ENCODE results near the gene NPHS2. TPM values are rescaled to one million over a fixed set of nuclear protein-coding genes. Genes with fewer than 3 reads are reported as not detected.

Gene NPHS2
- total RNA-seq, 2 experiments from 2014 or later, result not detected

DNA sequence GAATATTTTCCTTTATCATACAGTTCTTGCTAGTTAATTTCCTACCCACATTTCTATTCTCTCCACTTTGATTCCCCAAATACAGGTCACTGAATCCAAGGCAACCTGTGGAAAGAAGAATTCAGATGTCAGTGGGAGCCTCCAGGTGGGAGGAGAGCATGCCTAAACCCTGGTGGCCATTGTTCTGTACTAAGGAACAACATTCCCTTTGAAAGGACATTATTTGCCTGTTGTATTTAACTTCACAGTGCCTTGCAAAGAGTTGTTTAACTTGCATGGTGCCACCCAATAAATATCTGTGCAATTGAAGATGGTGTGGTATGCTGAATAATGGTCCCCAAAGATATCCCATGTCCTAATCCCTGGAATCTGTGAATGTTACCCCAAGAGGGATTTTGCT is 21.3 kb downstream of the NPHS2 start:
- ChIA-PET CTCF (no interaction called here), POLR2A (no interaction called here)
- DNase-seq, result no peak
- TF ChIP-seq, protein P1, sequence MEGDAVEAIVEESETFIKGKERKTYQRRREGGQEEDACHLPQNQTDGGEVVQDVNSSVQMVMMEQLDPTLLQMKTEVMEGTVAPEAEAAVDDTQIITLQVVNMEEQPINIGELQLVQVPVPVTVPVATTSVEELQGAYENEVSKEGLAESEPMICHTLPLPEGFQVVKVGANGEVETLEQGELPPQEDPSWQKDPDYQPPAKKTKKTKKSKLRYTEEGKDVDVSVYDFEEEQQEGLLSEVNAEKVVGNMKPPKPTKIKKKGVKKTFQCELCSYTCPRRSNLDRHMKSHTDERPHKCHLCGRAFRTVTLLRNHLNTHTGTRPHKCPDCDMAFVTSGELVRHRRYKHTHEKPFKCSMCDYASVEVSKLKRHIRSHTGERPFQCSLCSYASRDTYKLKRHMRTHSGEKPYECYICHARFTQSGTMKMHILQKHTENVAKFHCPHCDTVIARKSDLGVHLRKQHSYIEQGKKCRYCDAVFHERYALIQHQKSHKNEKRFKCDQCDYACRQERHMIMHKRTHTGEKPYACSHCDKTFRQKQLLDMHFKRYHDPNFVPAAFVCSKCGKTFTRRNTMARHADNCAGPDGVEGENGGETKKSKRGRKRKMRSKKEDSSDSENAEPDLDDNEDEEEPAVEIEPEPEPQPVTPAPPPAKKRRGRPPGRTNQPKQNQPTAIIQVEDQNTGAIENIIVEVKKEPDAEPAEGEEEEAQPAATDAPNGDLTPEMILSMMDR (IDR thresholded peaks at IDR 0.05), result no peak
- Histone ChIP-seq H3K27ac (ENCODE audit: low read depth in 1 of 2, low read length in 2 of 2) (no peak overlapping the region), H3K36me3 (ENCODE audit: insufficient read depth, low read length) (no peaks in the 10 kb centered on the region), H3K4me1 (ENCODE audit: insufficient read depth, low read length) (no peaks in the 10 kb centered on the region), H3K9me3 (ENCODE audit: control insufficient read depth in 1 of 2, insufficient read depth in 1 of 2, low read length in 2 of 2) (no peaks in the 10 kb centered on the region), H3K27me3 (ENCODE audit: control insufficient read depth in 1 of 2, insufficient read depth in 2 of 2, low read length in 2 of 2) (no peaks in the 10 kb centered on the region), H3K4me3 (ENCODE audit: low read length) (no peak overlapping the region)
- H3K4me1 Mint-ChIP-seq (ENCODE audit: low read depth), result no peaks in the 10 kb centered on the region
- no peak overlapping the region for H3K4me3 Mint-ChIP-seq
- ATAC-seq (ENCODE audit: poor library complexity), result no peak
- intact Hi-C loops (cut with DNase I, micrococcal nuclease), result no loop called here
- H3K9me3 Mint-ChIP-seq, result no peaks in the 10 kb centered on the region
- H3K27me3 Mint-ChIP-seq, result peaks cover 5% of the 10 kb centered on the region
- no peak overlapping the region for H3K27ac Mint-ChIP-seq
- no peaks in the 10 kb centered on the region for H3K36me3 Mint-ChIP-seq (ENCODE audit: low read depth)

GRCh38 chr1:179550746-179551682 is 24.7 kb downstream of the NPHS2 start:
- intact Hi-C loops (cut with DNase I, micrococcal nuclease), result no loop called here
- no peaks in the 10 kb centered on the region for H3K4me1 Mint-ChIP-seq (ENCODE audit: low read depth)
- ATAC-seq (ENCODE audit: poor library complexity), result no peak

GRCh38 chr1:179549368-179549700 is 26.4 kb downstream of the NPHS2 start:
- Histone ChIP-seq H3K27ac (ENCODE audit: low read depth in 1 of 2, low read length in 2 of 2) (no peak overlapping the region), H3K4me3 (ENCODE audit: low read length) (no peak overlapping the region), H3K27me3 (ENCODE audit: control insufficient read depth in 1 of 2, insufficient read depth in 2 of 2, low read length in 2 of 2) (no peaks in the 10 kb centered on the region), H3K9me3 (ENCODE audit: control insufficient read depth in 1 of 2, insufficient read depth in 1 of 2, low read length in 2 of 2) (no peaks in the 10 kb centered on the region), H3K4me1 (ENCODE audit: insufficient read depth, low read length) (no peaks in the 10 kb centered on the region), H3K36me3 (ENCODE audit: insufficient read depth, low read length) (no peaks in the 10 kb centered on the region)
- intact Hi-C loops (cut with DNase I, micrococcal nuclease), result no loop called here
- no peak overlapping the region for H3K4me3 Mint-ChIP-seq
- no peaks in the 10 kb centered on the region for H3K36me3 Mint-ChIP-seq (ENCODE audit: low read depth)
- ChIA-PET POLR2A (no interaction called here), CTCF (no interaction called here)
- no peak overlapping the region for H3K27ac Mint-ChIP-seq
- peaks cover 4% of the 10 kb centered on the region for H3K27me3 Mint-ChIP-seq
- TF ChIP-seq, protein P1 (IDR thresholded peaks at IDR 0.05), result no peak
- DNase-seq (no peak), ATAC-seq (ENCODE audit: poor library complexity) (no peak)
- H3K4me1 Mint-ChIP-seq (ENCODE audit: low read depth), result no peaks in the 10 kb centered on the region
- no peaks in the 10 kb centered on the region for H3K9me3 Mint-ChIP-seq

More at GRCh38 chr1:179550746-179551682, 24.7 kb downstream of the NPHS2 start:
- H3K9me3 Mint-ChIP-seq, result no peaks in the 10 kb centered on the region
- Histone ChIP-seq H3K4me1 (ENCODE audit: insufficient read depth, low read length) (no peaks in the 10 kb centered on the region), H3K27me3 (ENCODE audit: control insufficient read depth in 1 of 2, insufficient read depth in 2 of 2, low read length in 2 of 2) (no peaks in the 10 kb centered on the region), H3K36me3 (ENCODE audit: insufficient read depth, low read length) (no peaks in the 10 kb centered on the region), H3K9me3 (ENCODE audit: control insufficient read depth in 1 of 2, insufficient read depth in 1 of 2, low read length in 2 of 2) (no peaks in the 10 kb centered on the region), H3K4me3 (ENCODE audit: low read length) (no peak overlapping the region), H3K27ac (ENCODE audit: low read depth in 1 of 2, low read length in 2 of 2) (no peak overlapping the region)
- POLR2A ChIA-PET, result no interaction called here
- no peak for DNase-seq
- no peaks in the 10 kb centered on the region for H3K36me3 Mint-ChIP-seq (ENCODE audit: low read depth)
- no peaks in the 10 kb centered on the region for H3K27me3 Mint-ChIP-seq
- no peak overlapping the region for H3K4me3 Mint-ChIP-seq
- TF ChIP-seq, protein P1 (IDR thresholded peaks at IDR 0.05), result no peak
- CTCF ChIA-PET, result no interaction called here
- H3K27ac Mint-ChIP-seq, result no peak overlapping the region
